GM18907 (cell line): Measurements from ENCODE around the gene SBK3.

Source experiments
- ATAC-seq: cut with Tn5 transposase; IDR thresholded peaks from one replicate; pipeline ENCODE4 v1.9.1; 2021; ENCODE audit warnings: mild to moderate bottlenecking, moderate library complexity; ENCODE audit not compliant: unreplicated experiment

SBK3 gene

GRCh38 chr19:55491546-55492360, 53.6 kb downstream of the SBK3 start:
- no peak for ATAC-seq
